ENCODE measurements around the gene TOMM40L.

The TOMM40L gene

DNA sequence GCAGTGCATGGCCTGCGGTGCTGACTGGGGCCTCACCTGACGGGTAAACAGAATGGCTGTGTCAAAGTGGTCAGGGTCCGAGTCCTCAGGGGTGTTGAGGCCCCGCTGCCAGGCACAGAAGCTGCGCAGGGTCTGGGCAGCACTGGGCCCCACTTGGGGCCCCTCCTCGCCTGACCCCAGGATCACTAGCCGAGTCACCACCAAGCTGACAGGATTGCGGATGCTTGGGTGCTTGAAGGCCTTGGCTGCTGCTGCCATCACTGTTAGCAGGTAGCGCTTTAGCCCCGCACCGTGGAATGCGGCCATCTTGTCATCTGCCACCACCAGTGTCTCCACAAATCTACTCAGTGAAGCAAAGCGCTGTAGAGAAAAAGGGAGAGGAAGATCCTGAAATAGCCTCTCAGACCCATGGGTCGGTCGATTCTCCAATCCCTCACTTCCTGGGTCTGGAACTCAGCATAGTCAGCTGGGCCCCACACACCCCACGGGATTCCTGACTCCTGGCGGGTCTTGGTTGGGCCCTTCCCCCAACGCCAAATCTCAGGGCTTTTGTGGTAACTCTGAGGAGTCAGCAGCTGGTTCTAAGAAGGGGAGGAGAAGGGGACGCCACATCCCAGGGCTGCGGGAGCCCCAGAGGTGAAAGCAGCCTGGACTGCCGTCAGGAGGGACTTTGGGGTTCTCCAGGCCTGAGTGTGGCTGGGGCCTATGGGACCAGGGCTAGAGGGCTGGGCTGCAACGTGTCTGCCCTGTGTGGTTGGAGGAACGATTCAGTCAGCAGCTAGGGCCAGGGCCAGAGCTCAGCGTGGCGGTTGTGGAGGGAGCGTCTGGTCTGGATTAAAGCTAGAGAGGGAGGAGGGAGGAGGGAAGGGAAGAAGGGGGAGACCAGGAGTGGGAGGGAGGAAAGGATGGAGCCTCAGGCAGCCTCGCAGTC is 29.1 kb upstream of the TOMM40L start:
- FAIRE-seq, result no peak
- DNase-seq (ENCODE audit: extremely low spot score, insufficient read length, low read depth), result no peak

- no peak for FAIRE-seq
Observed at GRCh38 chr1:161197560-161198193, 28.2 kb upstream of the TOMM40L start.

GRCh38 chr1:161198194-161198896 is 27.5 kb upstream of the TOMM40L start:
- FAIRE-seq (no peak), DNase-seq (ENCODE audit: extremely low spot score, insufficient read length, low read depth) (no peak)

More at GRCh38 chr1:161197560-161198193, 28.2 kb upstream of the TOMM40L start:
- DNase-seq (ENCODE audit: extremely low spot score, insufficient read length, low read depth), result no peak

GRCh38 chr1:161198897-161199431 is 26.9 kb upstream of the TOMM40L start, which contains the start of gene ADAMTS4:
Gene ADAMTS4 (minus strand): TSS chr1:161199054. CDS start chr1:161198627, 427 bp downstream.
- FAIRE-seq (no peak), DNase-seq (ENCODE audit: extremely low spot score, insufficient read length, low read depth) (no peak)

DNA sequence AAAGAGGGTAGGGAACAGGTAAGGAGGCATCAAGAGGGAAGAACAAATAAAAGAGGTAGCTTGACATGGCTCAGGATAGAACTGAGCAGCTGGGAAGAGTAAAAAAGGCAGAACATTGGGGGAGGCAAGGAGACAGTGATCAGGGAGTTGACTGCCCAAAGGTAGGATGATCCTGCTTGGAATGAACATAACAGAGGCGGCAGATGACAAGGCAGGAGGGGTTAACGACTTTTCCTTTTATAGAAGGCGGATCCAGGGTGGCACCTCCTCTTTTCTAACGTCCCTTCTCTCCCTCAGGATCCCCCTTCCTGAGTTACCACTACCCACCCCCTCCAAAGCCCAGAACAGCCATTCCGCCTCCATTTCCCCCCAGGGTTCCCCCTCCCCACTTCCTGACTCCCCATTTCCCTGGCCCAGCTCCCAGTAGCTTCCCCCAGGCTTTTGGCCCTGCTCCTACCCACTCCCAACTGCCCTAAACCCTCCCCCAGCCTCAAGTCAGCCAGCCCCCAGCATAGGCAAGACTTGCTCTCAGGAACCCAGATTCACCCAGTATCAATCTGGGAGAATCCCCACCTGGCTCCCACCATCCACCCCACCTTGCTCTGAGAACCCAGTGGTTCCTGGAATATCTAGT is 26.2 kb upstream of the TOMM40L start:
- no peak for FAIRE-seq
- no peak for DNase-seq (ENCODE audit: extremely low spot score, insufficient read length, low read depth)

GRCh38 chr1:161200421-161200991 is 25.4 kb upstream of the TOMM40L start:
- DNase-seq (ENCODE audit: extremely low spot score, insufficient read length, low read depth), result no peak
- no peak for FAIRE-seq

- DNase-seq (ENCODE audit: extremely low spot score, insufficient read length, low read depth), result no peak
- no peak for FAIRE-seq
Observed at GRCh38 chr1:161200992-161201835, 24.6 kb upstream of the TOMM40L start.

GRCh38 chr1:161201836-161202712 is 23.8 kb upstream of the TOMM40L start, which contains the start of gene NDUFS2:
Gene NDUFS2 (plus strand): TSS chr1:161202367. CDS start chr1:161202386, 19 bp downstream.
- DNase-seq (ENCODE audit: extremely low spot score, insufficient read length, low read depth), result peak; percentile 90
- FAIRE-seq, result peak; percentile 97

DNA sequence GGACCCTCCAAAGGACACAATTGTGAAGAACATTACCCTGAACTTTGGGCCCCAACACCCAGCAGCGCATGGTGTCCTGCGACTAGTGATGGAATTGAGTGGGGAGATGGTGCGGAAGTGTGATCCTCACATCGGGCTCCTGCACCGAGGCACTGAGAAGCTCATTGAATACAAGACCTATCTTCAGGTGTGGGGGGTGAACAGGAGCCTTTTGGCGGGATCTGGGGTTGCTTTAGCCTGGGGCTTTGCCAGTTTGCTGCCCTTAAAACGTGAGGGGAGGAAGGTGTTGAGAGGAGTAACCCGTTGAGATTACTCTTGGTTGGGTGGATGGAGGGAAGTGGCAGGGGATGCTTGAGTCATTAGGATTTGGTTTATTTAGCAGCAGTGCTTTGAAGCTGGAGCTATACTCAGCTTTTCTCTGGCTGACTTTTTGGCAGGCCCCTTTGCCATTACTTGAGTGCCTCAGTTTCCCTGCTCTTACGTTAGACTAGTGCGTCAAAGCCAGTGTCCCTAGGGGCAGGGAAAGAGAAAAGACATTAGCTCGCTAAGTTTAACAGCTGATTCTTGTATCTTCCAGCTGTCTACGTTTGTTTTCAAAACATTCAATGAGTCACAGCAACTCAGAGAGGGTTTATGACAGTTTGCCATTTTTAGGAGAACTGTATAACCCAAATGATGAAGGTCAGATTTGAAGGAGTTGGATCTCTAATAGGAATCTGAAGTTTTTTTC is 19.3 kb upstream of the TOMM40L start:
- DNase-seq (ENCODE audit: extremely low spot score, insufficient read length, low read depth), result no peak
- no peak for FAIRE-seq

DNA sequence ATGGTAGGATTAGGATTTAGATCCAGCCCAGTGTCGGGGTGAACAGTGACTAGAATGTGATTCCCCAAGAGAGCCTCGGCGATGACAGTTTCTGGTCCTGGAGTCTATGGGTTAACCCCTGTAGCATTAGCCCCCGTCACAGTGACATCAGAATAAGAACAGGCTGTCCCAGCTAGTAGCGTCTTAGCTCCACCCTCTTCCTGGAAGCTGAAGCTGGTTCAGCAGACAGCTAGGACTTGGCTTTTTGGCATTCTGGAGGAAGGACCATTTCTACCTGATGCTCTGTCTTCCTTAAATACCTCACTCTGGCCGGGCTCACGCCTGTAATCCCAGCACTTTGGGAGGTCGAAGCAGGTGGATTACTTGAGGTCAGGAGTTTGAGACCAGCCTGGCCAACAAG is 18.7 kb upstream of the TOMM40L start:
- DNase-seq (ENCODE audit: extremely low spot score, insufficient read length, low read depth), result no peak
- no peak for FAIRE-seq

- FAIRE-seq, result peak; percentile 66
Observed at GRCh38 chr1:161209790-161210409, 16.0 kb upstream of the TOMM40L start.

GRCh38 chr1:161214369-161214768 is 11.5 kb upstream of the TOMM40L start:
- DNase-seq (ENCODE audit: extremely low spot score, insufficient read length, low read depth) (no peak), FAIRE-seq (no peak)

More at GRCh38 chr1:161209790-161210409, 16.0 kb upstream of the TOMM40L start:
- peak; percentile 55 for DNase-seq (ENCODE audit: extremely low spot score, insufficient read length, low read depth)

DNA sequence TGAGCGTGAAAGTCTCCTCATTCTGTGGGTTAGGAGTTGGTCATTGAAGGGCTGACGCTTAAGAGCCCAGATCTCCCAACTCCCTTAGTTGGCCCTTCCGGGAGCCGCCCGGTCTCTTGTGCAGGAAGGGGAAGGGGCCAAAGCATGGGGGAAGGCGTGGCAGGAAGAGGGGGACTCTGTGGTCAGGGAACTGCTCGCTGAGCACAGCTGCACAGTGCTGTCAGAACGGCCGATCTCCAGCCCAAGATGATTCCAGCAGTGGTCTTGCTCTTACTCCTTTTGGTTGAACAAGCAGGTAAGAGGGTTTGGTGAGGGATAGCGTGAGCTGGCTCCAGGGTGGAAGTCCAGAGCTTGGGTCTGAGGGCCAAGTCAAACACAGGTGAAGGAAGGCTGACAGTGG is 10.8 kb upstream of the TOMM40L start, which contains the start of gene FCER1G:
FCER1G (plus strand) TSS at position 220 of the 400 bp plus-strand sequence; CDS start at position 247, 27 bp downstream.
- no peak for FAIRE-seq
- DNase-seq (ENCODE audit: extremely low spot score, insufficient read length, low read depth), result no peak

DNA sequence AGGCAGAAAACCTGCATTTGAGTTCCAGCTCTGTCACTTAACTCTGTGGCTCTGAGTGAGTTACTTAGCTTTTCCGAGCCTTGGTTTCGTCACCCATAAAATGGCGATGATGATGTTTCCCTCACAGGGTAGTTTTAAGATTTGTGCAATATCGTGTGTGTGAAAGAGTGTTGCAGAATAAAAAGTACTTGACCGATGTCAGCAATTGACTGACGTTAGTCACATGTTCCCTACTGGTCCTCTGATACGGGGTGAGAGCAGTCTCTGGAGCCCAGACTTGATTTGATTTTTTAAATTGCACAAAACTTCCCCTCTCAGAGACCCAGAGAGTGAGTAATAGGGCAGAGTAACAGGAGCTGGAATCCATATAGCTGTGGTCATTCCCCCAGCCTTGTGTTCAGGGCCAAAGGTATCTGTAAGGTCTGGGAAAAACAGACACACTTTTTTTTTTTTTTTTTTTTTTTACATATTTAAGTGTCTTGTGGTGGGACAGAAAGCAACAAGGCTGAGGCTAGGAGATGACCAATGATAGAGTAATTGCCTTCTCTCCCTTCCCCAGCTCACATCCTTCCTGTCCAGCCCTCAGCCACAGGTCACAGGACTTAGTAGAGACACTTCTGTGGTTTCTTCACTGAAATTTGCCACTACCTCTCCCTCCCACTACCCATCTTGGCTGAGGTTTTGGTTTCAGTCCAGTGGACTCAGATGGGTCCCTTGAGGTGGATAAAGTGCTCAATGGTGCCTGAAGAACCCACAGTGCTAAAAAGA is 8.7 kb upstream of the TOMM40L start:
- FAIRE-seq (peak; percentile 97), DNase-seq (ENCODE audit: extremely low spot score, insufficient read length, low read depth) (peak; percentile 40)

DNA sequence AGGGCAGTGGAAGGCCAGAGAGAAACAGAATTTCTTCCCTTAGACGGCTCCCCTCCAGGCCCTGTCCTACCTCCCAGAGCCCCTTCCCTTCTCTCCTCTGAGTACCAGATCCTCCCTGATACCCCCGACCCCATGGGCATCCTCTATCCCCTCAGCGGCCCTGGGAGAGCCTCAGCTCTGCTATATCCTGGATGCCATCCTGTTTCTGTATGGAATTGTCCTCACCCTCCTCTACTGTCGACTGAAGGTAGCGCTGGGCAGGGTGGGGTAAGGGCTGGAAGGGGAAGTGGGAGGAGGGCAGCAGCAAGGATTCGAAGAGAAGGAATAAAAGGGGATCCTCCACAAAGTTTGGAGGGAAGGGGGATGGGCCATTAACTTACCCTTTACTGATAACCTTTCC is 8.0 kb upstream of the TOMM40L start:
- no peak for FAIRE-seq
- DNase-seq (ENCODE audit: extremely low spot score, insufficient read length, low read depth), result no peak

Measured in GM18507 (cell line).